BLaER1 (cell line): ENCODE data around the gene ADGRD1.

ENCODE experiments used
- H3K27ac ChIP-seq: shearing (Covaris generic); formaldehyde crosslinking; 2 replicates; pipeline ENCODE4 v1.8.1; 2022
- H3K27me3 ChIP-seq: shearing (Covaris generic); formaldehyde crosslinking; 2 replicates; pipeline ENCODE4 v1.8.1; 2022
- H3K36me3 ChIP-seq: shearing (Covaris generic); formaldehyde crosslinking; 2 replicates; pipeline ENCODE4 v1.8.1; 2022
- H3K4me1 ChIP-seq: shearing (Covaris generic); formaldehyde crosslinking; 2 replicates; pipeline ENCODE4 v1.8.1; 2022
- H3K4me2 ChIP-seq: shearing (Covaris generic); formaldehyde crosslinking; 2 replicates; pipeline ENCODE4 v1.8.1; 2022
- H3K4me3 ChIP-seq: shearing (Covaris generic); formaldehyde crosslinking; 2 replicates; pipeline ENCODE4 v1.8.1; 2022
- H3K9ac ChIP-seq: shearing (Covaris generic); formaldehyde crosslinking; 2 replicates; pipeline ENCODE4 v1.8.1; 2022
- H3K9me3 ChIP-seq: shearing (Covaris generic); formaldehyde crosslinking; 2 replicates; pipeline ENCODE4 v1.8.1; 2022
- H4K20me1 ChIP-seq: shearing (Covaris generic); formaldehyde crosslinking; 2 replicates; pipeline ENCODE4 v1.8.1; 2022
- Cebpa-rat ChIP-seq: shearing (Covaris generic); IDR thresholded peaks from 2 replicates; pipeline ENCODE4 v1.8.1; 2022

ADGRD1 gene

DNA sequence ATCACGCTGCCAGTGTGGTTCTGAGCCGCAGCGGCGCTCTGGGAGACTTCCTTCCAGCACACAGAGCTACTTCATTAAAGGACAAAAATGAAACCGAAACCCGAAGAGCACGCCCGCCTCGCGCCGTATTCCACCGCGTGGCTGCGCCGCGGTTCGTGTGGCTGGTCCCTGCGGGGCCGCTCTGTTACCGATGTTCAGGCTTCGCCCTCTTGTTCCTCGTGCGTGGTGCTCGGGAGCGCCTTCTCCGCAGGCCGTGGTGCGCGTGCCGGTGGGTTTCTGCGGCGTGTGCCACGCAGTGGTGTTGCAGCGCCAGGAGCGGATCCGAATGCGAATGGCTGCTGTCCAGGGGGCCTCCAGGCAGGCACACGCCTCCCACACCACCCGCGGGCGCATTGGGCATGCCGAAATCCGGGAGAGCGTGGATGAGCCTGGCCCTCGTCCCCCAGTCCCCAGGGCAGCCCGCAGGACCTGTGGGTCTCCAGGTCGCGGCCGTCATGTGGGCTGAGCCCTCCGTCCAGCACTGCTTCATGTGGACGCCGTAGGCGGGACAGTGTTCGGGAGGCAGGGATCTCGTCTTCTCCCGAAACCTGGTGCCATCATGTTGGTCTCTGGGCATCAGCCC is 91.2 kb downstream of the ADGRD1 start:
- TF ChIP-seq Cebpa-rat, result no peak
- Histone ChIP-seq H3K36me3 (no peaks in the 10 kb centered on the region), H3K4me2 (peak overlapping the region; percentile 78), H3K4me3 (peak overlapping the region; percentile 29; the same call in 1 of the 2 replicates), H3K9me3 (no peaks in the 10 kb centered on the region), H3K4me1 (peaks cover 99% of the 10 kb centered on the region), H3K9ac (peak overlapping the region; percentile 55), H4K20me1 (no peaks in the 10 kb centered on the region), H3K27ac (peak overlapping the region; percentile 78), H3K27me3 (no peaks in the 10 kb centered on the region)

DNA sequence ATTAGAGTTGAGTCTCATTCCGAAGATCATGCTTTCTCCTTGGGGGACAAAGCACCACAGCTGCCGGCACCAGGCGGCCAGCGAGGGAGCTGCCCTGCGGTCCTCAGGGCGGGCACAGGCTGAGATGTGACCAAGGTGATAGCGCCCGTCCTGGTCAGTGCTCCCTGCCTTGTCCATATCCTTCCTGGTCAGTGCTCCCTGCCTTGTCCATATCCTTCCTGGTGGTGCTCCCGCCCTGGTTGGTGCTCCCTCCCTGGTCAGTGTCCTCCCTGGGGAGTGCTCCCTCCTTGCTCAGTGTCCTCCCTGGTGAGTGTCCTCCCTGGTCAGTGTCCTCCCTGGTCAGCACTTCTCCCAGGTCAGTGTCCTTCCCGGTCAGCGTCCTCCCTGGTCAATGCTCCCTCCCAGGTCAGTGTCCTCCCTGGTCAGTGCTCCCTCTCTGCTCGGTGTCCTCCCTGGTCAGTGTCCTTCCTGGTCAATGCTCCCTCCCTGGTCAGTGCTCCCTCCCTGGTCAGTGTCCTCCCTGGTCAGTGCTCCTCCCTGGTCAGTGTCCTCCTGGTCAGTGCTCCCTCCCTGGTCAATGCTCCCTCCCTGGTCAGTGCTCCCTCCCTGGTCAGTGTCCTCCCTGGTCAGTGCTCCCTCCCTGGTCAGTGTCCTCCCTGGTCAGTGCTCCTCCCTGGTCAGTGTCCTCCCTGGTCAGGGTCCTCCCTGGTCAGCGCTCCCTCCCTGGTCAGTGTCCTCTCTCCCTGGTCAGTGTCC is 92.2 kb downstream of the ADGRD1 start:
- H4K20me1 ChIP-seq, result no peaks in the 10 kb centered on the region
- no peaks in the 10 kb centered on the region for H3K27me3 ChIP-seq
- H3K4me1 ChIP-seq, result peaks cover 99% of the 10 kb centered on the region
- H3K4me3 ChIP-seq, result no peak overlapping the region
- H3K9ac ChIP-seq, result no peak overlapping the region
- no peak for TF ChIP-seq Cebpa-rat
- no peaks in the 10 kb centered on the region for H3K36me3 ChIP-seq
- H3K4me2 ChIP-seq, result peak overlapping the region; percentile 78
- peak overlapping the region; percentile 78; the same call in 1 of the 2 replicates for H3K27ac ChIP-seq
- no peaks in the 10 kb centered on the region for H3K9me3 ChIP-seq

DNA sequence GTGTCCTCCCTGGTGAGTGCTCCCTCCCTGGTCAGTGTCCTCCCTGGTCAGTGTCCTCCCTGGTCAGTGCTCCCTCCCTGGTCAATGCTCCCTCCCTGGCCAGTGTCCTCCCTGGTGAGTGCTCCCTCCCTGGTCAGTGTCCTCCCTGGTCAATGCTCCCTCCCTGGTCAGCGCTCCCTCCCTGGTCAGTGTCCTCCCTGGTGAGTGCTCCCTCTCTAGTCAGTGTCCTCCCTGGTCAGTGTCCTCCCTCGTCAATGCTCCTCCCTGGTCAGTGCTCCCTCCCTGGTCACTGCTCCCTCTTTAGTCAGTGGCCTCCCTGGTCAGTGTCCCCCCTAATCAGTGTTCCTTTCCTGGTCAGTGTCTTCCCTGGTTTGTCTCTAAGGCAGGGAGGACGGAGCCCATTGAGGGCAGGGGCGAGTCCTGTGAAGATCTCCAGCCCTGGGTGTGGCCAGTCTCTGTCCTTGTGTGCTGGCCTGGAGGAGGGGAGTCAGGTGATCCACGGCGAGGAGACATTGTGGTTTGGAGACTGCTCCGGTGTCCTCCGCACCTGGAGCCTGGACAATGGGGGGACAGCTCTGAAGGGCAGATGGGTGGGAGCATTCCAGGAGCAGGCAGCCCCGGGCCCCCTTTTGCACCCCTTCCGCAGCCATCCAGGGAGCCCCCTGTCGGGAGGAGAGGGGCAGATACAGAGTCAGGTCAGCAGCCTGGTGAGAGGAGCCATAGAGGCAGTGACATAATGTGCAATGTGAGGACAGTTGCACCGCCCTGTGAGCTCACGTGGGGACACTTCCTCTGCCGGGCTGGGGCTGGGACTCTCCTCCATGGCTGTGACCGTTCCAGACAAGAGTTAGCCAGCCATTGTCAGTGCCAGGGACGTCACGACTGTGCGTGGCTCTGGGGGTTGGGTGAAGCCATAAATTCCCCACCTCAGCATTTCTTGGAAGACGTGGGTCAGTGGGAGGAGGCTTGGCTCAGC is 93.4 kb downstream of the ADGRD1 start:
- peaks cover 7% of the 10 kb centered on the region; the same call in 1 of the 2 replicates for H3K9me3 ChIP-seq
- peak overlapping the region; percentile 45; the same call in 1 of the 2 replicates for H3K4me3 ChIP-seq
- H4K20me1 ChIP-seq, result no peaks in the 10 kb centered on the region
- no peaks in the 10 kb centered on the region for H3K27me3 ChIP-seq
- peak overlapping the region; percentile 80 for H3K9ac ChIP-seq
- H3K4me2 ChIP-seq, result peak overlapping the region; percentile 91
- H3K36me3 ChIP-seq, result no peaks in the 10 kb centered on the region
- H3K4me1 ChIP-seq, result peaks cover 99% of the 10 kb centered on the region
- H3K27ac ChIP-seq, result peak overlapping the region; percentile 96
- TF ChIP-seq Cebpa-rat, result no peak

DNA sequence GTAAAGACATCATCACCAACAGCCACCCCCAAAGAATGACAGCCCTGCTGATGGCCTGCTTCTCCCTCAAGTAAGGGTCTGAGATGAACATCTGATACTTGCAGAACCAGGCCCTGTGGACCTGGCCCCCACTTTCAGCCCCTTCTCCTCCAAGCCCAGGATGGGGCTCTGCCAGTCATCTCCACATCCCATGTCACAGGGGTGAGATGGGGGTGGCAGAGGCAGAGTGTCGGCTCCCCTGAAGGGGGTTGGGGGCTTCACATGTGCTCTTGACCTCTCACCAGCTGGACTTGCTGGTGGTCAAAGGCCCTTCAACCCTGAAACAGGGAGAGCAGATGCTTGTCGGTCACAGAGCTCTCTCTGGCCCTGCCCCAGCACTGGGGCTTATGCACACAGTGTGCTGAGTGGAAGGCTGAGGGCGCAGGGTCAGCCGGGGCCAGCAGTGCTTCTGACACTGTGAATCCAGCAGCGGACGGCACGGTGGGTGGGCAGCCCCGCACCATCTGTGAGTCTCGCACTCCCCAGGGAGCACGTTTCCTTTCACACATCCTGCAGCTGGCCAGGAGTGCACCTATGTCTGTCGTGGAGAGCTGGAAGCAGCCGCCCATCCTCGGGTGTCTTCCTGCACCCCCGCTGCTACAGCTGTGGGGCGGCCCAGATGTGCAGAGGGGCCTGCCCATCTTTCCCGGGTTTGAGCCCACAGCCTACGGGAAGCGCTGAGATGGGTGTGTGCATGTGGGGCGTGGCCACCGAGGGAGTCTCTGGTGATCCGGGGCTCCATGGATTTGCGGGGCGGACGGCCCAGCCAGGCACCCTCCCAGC is 94.3 kb downstream of the ADGRD1 start:
- H3K4me1 ChIP-seq, result peaks cover 99% of the 10 kb centered on the region
- H3K4me2 ChIP-seq, result peak overlapping the region; percentile 91

DNA sequence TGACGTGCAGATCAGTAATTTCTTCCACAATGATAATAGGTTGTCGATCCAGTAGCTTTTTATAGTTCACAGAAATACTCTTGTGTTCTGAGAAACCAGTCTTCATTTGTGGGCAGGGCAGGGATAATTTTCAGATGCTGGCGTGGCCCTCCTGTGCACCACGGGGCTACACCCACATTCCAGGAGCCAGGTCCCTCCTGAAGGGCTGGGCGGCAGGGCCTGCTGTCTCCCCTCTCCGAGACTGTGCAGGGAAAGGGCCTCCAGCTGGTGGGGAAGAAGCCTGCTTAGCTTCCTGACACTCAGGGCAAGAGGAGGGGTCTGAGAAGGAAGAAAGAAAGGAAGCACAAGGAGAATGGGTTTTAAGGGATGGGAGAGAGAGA is 94.9 kb downstream of the ADGRD1 start:
- peaks cover 99% of the 10 kb centered on the region for H3K4me1 ChIP-seq
- H3K4me3 ChIP-seq, result peak overlapping the region; percentile 45
- H3K4me2 ChIP-seq, result peak overlapping the region; percentile 91
- peak overlapping the region; percentile 96 for H3K27ac ChIP-seq
- H3K27me3 ChIP-seq, result no peaks in the 10 kb centered on the region
- no peaks in the 10 kb centered on the region for H4K20me1 ChIP-seq
- H3K9ac ChIP-seq, result peak overlapping the region; percentile 76
- no peak for TF ChIP-seq Cebpa-rat
- no peaks in the 10 kb centered on the region for H3K36me3 ChIP-seq
- peaks cover 7% of the 10 kb centered on the region; the same call in 1 of the 2 replicates for H3K9me3 ChIP-seq

More for the DNA sequence above, 94.3 kb downstream of the ADGRD1 start:
- H4K20me1 ChIP-seq, result no peaks in the 10 kb centered on the region
- H3K27ac ChIP-seq, result peak overlapping the region; percentile 96
- peak overlapping the region; percentile 45 for H3K4me3 ChIP-seq
- H3K36me3 ChIP-seq, result no peaks in the 10 kb centered on the region
- no peaks in the 10 kb centered on the region for H3K27me3 ChIP-seq
- H3K9ac ChIP-seq, result peak overlapping the region; percentile 80
- no peak for TF ChIP-seq Cebpa-rat
- peaks cover 7% of the 10 kb centered on the region; the same call in 1 of the 2 replicates for H3K9me3 ChIP-seq

DNA sequence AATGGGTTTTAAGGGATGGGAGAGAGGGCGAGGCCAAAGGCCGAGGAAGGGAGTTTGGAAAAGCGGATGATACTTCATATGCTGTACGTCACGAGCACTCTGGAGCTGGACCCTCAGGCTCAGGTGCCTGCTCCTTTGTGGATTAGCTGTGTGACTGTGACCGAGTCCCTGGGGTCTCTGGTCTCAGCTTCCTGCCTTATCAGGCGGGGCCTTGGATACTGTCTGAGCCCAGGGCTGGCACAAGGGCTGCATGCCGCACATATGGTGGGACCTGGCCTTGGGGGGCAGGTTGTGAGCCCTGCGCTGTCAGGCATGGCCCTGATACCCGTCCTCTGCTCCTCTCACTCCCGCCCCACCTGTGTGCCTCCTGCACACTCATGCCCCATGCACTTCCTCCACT is 95.3 kb downstream of the ADGRD1 start:
- Histone ChIP-seq H4K20me1 (no peaks in the 10 kb centered on the region), H3K36me3 (no peaks in the 10 kb centered on the region), H3K4me1 (peaks cover 99% of the 10 kb centered on the region), H3K4me3 (peak overlapping the region; percentile 45), H3K27ac (peak overlapping the region; percentile 96), H3K9ac (peak overlapping the region; percentile 76), H3K27me3 (no peaks in the 10 kb centered on the region), H3K4me2 (peak overlapping the region; percentile 91), H3K9me3 (peaks cover 7% of the 10 kb centered on the region; the same call in 1 of the 2 replicates)
- TF ChIP-seq Cebpa-rat, result no peak

DNA sequence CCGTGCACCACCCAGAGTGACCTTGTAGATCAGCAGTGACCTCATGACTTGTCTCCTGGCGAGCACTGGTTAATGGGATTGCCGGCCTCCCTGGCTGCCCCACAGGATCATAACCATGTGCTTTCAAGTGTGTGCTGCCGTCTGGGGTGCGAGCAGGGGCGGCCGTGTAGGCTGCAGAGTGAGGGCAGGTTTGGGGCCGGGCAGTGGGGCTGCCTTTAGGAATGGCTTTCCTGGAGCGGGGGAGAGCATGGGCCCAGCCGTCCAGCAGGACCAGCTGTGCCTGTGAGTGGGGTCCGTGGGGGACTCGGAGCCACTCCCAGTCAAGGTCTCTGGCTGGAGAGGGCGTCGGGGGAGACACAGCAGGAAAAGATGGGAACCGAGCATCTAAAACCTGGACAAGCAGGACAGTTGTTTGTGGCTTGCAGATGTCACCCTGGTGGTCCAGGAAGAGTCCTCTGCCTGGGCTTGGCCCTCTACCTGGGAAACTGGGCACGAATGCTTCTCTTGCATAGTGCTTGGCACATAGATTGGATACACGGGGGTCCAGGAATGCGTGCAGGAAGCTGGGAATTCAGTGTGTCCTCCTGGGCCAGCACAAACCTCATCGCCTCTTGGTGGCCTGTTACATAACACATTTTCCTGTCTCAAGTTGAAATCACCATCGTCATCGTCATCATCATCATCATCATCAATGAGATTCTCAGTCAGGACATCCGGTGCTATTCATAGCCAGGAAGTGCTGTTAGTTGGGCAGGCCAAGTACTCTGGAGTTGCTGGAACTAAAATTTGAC is 96.0 kb downstream of the ADGRD1 start:
- Histone ChIP-seq H3K27me3 (0 out of 2 replicates have a peak, but pooled peaks cover 5% of the 10 kb centered on the region), H3K4me1 (peaks cover 99% of the 10 kb centered on the region), H3K9ac (peak overlapping the region; percentile 6; the same call in 1 of the 2 replicates), H4K20me1 (no peaks in the 10 kb centered on the region), H3K4me2 (peak overlapping the region; percentile 91), H3K27ac (peak overlapping the region; percentile 96), H3K9me3 (peaks cover 7% of the 10 kb centered on the region; the same call in 1 of the 2 replicates), H3K36me3 (no peaks in the 10 kb centered on the region), H3K4me3 (no peak overlapping the region)
- TF ChIP-seq Cebpa-rat, result no peak

DNA sequence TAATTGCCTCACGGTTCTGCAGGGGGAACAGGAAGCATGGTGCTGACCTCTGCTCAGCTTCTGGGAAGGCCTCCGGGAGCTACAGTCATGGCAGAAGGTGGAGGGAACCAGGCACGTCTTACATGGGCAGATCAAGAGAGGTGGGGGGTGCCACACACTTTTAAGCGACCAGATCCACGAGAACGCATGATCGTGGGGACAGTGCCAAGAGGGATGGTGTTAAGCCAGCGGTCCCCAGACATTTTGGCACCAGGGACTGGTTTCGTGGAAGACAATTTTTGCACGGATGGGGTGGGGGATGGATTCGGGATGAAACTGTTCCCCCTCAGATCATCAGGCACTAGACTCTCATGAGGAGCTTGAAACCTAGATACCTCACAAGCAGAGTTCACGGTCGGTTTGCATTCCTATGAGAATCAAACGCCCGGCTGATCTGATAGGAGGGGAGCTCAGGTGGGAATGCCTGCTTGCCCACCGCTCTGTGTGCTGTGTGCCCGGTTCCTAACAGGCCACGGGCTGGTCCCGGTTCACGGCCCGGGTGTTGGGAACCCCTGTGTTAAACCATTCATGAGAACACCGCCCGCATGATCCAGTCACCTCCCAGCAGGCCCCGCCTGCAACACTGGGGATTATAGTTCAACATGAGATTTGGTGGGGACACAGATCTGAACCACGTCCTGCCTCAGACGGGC is 96.9 kb downstream of the ADGRD1 start:
- Histone ChIP-seq H3K27ac (peak overlapping the region; percentile 96), H3K4me3 (no peak overlapping the region), H3K9me3 (peaks cover 7% of the 10 kb centered on the region; the same call in 1 of the 2 replicates), H3K27me3 (0 out of 2 replicates have a peak, but pooled peaks cover 6% of the 10 kb centered on the region), H3K36me3 (no peaks in the 10 kb centered on the region), H4K20me1 (no peaks in the 10 kb centered on the region), H3K4me1 (peaks cover 99% of the 10 kb centered on the region), H3K9ac (no peak overlapping the region), H3K4me2 (peak overlapping the region; percentile 91)
- TF ChIP-seq Cebpa-rat, result no peak
